IPS DF 6.9 (cell line): ENCODE data around the gene UQCC2.

ENCODE experiments used
- DNase-seq: peaks from one replicate; pipeline ENCODE4 v3.0.0-alpha.2; 2013; ENCODE audit warnings: low read depth, low spot score
- H3K27ac ChIP-seq: one replicate; pipeline ENCODE4 v1.5.1; 2013; ENCODE audit warnings: low read length, control low read depth
- H3K27me3 ChIP-seq: 2 replicates; pipeline ENCODE4 v1.6.1; 2013; ENCODE audit warnings: mild to moderate bottlenecking, low read length; ENCODE audit not compliant: control insufficient read depth, insufficient read depth
- H3K36me3 ChIP-seq: 2 replicates; pipeline ENCODE4 v1.6.1; 2013; ENCODE audit warnings: low read length; ENCODE audit not compliant: control insufficient read depth, insufficient read depth
- H3K4me1 ChIP-seq: 2 replicates; pipeline ENCODE4 v1.6.1; 2013; ENCODE audit warnings: low read length; ENCODE audit not compliant: control insufficient read depth, insufficient read depth
- H3K4me3 ChIP-seq: 2 replicates; pipeline ENCODE4 v1.5.1; 2013; ENCODE audit warnings: mild to moderate bottlenecking, low read length
- H3K9me3 ChIP-seq: 2 replicates; pipeline ENCODE4 v1.6.1; 2013; ENCODE audit warnings: low read length, inconsistent platforms; ENCODE audit not compliant: control insufficient read depth, insufficient read depth
- WGBS: extraction: QIAGEN DNeasy Blood & Tissue Kit; methylation state at CpG from one replicate; pipeline ENCODE4 v1.1.7; 2013; ENCODE audit warnings: mixed read lengths, missing lambda C conversion rate; ENCODE audit not compliant: insufficient read length, insufficient coverage; 5-methylcytosine and 5-hydroxymethylcytosine counted together

Gene UQCC2

DNA sequence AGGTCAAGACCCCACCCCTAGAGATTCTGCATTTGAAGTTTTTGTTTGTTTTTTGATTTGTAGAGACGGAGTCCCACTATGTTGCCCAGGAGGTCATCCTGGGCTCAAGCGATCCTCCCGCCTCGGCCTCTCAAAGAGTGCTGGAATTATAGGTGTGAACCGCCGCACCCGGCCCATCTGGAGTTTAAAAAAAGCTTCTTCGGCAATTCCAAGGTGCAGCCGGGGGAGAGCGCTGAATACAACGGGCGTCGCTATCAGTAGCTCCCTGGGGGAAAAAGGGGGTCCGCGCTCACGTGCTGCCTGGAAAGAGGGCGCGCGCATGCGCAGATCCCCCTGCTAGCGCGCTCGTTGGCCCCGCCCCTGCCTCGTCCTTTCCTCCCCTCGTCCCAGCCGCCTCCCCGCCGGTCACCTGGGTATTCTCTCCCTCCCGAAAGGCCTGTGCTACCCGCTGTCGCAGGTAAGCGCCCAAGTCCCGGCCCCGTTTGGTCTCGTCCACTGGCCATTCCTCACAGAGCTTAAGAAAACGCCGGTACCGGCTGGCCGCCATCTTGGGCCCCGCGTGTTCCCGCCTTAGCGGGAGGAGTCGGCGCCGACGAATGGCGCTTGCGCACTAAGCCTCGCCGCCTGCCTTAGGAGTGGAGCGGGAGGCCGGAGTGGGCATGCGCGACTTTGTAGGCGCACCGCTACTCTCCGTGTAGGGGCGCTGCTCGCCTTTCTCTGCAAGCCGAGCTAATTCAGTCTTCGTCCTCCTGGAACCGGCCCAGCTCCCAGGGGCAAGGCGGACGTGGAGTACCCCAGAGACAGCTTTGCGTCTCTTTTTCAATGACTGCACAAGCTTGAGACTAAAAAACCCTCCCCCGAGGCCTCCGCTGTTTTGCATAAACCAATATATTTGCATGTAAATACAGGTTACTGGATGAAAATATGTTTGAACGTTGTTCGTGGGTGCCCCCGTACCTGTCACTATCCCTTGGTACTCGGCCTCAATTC is at the start of gene UQCC2:
UQCC2 (minus strand) TSS at position 561 of the 990 bp plus-strand sequence; CDS start at position 547, 14 bp downstream.
- DNase-seq: peak; percentile 93
- WGBS: no CpG with 5 or more reads among the region's 73 CpGs
- H3K4me3 ChIP-seq: peak within 1 kb of the TSS; percentile 88
- no peak within 1 kb of the TSS for H3K27ac ChIP-seq
- no peaks in the 10 kb centered on the region for H3K27me3 ChIP-seq
- peaks cover 5% of the 10 kb centered on the region; the same call in 1 of the 2 replicates for H3K36me3 ChIP-seq
- H3K4me1 ChIP-seq: peaks cover 3% of the 10 kb centered on the region; the same call in 1 of the 2 replicates
- no peaks in the 10 kb centered on the region for H3K9me3 ChIP-seq

DNA sequence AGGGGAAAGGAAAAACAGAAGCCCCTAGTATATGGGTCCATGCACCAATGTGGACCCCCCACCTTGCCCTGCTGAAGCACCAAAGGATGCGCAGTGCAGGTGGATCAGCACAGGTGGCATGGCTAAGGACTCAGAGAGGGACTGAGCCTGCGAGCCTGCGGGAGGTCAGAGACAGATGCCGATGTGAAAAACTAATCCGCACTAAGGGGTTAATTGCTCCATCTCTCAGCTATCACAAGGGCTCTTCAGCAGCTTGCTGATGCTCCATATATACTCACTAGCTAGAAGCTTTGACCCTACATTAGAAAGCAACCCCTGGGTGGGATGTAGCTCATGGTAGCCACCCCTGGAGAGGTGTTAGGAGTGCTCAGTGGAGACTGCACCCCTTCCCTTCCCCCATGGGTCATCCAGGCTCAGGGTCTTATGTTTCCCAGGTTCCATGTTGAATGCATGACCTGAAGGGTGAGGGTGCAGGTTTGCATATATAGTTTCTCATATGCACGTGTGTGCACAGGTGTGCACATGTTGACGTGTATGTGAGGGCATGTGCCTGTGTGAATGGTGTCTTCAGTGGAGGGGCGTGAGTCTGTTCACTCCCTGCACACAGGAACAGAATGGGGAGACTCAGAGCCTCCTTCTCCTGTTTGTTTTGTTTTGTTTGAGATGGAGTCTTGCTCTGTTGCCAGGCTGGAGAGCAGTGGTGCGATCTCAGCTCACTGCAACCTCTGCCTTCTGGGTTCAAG is 48.6 kb upstream of the UQCC2 start:
- H3K27ac ChIP-seq: no peak overlapping the region
- no peaks in the 10 kb centered on the region for H3K36me3 ChIP-seq
- H3K27me3 ChIP-seq: no peaks in the 10 kb centered on the region
- H3K4me1 ChIP-seq: no peaks in the 10 kb centered on the region
- H3K4me3 ChIP-seq: no peak overlapping the region
- WGBS: no CpG with 5 or more reads among the region's 9 CpGs
- no peak for DNase-seq
- no peaks in the 10 kb centered on the region for H3K9me3 ChIP-seq

DNA sequence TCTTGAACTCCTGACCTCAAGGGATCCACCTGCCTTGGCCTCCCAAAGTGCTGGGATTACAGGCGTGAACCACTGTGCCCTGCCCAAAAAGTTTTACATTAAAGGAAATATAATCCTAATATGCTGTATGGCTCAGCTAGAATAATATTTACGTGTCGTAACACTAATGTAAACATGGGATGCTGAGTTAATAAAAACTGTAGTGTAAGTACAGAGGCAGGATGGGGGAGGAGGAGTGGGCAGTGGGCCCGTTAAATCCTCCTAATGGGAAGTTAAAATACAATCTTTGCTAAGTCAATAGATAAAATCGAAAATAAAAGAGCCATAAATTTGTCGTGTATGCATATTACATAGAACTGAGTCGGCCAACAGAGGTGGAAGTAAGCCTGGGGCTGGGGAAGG is 47.3 kb upstream of the UQCC2 start:
- Histone ChIP-seq H3K27ac (no peak overlapping the region), H3K27me3 (no peaks in the 10 kb centered on the region), H3K4me1 (no peaks in the 10 kb centered on the region), H3K36me3 (no peaks in the 10 kb centered on the region), H3K9me3 (no peaks in the 10 kb centered on the region), H3K4me3 (no peak overlapping the region)
- WGBS: no CpG with 5 or more reads among the region's 7 CpGs
- DNase-seq: no peak

DNA sequence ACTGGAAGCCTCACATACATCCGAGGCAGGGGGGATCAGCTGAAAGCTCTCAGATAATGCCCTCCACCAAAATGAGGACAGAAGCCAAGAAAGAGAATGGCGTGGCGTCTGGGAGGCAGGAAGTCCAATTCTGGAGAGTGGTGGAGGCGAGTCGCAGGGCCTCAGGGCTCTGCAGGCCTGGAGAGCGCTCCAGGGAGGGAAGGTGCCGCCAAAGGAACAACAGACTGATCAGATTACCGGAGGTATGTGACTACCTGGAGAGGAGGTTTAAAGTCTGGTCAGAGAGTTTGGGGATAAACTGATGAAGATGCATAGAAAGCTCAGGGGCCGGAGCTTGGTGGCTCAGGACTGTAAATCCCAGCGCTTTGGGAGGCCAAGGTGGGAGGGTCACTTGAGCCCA is 46.4 kb upstream of the UQCC2 start:
- no peaks in the 10 kb centered on the region for H3K27me3 ChIP-seq
- no peak overlapping the region for H3K4me3 ChIP-seq
- no peak for DNase-seq
- H3K9me3 ChIP-seq: no peaks in the 10 kb centered on the region
- H3K4me1 ChIP-seq: no peaks in the 10 kb centered on the region
- no peaks in the 10 kb centered on the region for H3K36me3 ChIP-seq
- H3K27ac ChIP-seq: no peak overlapping the region
- no CpG with 5 or more reads among the region's 10 CpGs for WGBS

DNA sequence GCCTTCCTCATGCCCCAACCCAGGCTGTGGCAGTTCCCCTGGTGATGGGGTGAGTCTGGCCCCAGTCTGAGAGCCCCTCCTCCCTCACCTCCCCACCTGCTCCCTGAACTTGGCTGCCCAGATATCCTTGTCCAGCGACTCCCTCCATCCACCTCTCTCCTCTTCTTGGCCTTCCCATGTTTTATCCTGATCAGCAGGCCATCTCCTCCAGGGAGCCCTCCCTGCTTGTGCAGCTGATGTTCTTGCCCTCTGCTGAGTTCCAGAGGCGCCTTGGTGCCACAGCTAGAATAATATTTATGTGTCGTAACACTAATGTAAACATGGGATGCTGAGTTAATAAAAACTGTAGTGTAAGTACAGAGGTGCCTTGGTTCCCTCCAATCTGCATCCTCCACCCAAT is 45.6 kb upstream of the UQCC2 start:
- Histone ChIP-seq H3K36me3 (no peaks in the 10 kb centered on the region), H3K27ac (no peak overlapping the region), H3K4me3 (no peak overlapping the region), H3K4me1 (no peaks in the 10 kb centered on the region), H3K9me3 (no peaks in the 10 kb centered on the region), H3K27me3 (no peaks in the 10 kb centered on the region)
- WGBS: no CpG with 5 or more reads among the region's 3 CpGs
- no peak for DNase-seq

DNA sequence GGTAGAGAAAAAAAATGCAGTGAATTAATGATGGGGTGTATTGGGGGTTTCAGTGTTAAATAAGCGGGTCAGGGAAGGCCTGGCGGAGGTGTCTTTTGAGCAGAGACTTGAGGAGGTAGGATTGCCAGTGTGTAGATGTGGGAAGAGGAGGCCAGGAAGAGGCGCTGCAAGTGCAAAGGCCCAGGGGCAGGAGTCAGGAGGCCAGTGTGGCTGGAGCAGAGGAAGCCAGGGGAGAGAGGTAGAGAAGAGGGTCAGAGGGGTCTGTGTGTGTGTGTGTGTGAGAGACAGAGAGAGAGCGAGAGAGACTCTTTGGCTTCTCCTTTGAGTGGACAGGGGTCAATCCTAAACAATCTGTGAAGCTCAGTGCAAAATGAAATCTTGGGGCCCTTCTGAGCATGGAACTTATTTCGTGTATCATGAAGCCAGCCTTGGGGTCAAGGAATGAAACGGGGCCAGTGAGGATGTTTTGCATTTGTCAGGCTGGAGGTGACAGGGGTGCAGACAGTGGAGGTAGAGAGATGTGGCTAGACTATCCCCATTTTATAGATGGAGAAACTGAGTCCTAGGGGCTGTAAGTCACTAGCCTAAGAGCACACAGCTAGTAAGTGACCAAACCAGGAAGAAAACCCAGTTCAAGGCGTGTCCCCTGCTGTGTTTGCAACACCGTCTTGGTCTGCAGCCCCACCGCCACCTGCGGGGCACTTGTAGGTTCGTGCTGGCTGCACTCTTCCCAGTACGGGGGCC is 44.9 kb upstream of the UQCC2 start:
- Histone ChIP-seq H3K27ac (no peak overlapping the region), H3K9me3 (no peaks in the 10 kb centered on the region), H3K36me3 (no peaks in the 10 kb centered on the region), H3K4me1 (no peaks in the 10 kb centered on the region), H3K27me3 (no peaks in the 10 kb centered on the region), H3K4me3 (no peak overlapping the region)
- WGBS: no CpG with 5 or more reads among the region's 12 CpGs
- no peak for DNase-seq

DNA sequence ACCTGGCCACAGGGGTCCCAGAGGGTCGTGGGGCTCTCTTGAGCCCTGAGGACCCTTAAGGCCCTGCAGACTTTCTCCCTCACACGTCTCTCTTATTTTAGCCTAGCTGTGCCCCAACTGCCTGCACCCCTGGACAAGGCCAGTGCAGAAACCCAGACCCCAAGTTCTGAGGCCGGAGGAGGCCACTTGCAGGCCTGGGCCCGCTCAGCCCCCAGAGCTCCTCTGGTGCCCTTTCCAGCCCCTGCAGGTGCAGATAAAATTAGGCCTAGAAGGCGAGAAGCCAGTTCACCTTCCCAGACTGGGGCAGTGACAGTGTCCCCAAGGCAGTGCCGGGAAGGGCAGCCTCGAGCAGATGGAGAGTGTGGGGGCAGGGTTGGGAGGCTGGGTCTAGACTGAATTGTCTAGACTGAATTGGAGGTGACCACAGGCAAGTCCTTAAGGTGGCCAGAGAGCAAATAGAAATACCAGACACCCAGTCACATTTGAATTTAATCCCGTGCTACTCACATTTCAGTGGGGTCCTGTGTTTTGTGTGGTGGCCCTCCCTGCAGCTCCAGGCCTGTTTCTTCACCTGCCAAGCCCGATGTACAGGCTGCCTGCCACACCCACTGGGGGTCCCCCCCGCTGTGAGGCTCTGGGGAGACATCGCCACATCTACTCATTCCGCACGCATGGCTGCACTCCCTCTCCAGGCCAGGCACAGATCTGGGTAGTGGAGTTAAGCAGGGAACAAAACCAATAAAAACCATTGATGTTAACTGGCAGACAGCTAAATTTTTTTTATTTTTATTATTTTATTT is 43.8 kb upstream of the UQCC2 start:
- H3K4me1 ChIP-seq: no peaks in the 10 kb centered on the region
- H3K9me3 ChIP-seq: no peaks in the 10 kb centered on the region
- H3K27me3 ChIP-seq: no peaks in the 10 kb centered on the region
- WGBS: no CpG with 5 or more reads among the region's 13 CpGs
- H3K4me3 ChIP-seq: no peak overlapping the region; the same call in 1 of the 2 replicates
- no peaks in the 10 kb centered on the region for H3K36me3 ChIP-seq
- no peak overlapping the region for H3K27ac ChIP-seq
- no peak for DNase-seq

DNA sequence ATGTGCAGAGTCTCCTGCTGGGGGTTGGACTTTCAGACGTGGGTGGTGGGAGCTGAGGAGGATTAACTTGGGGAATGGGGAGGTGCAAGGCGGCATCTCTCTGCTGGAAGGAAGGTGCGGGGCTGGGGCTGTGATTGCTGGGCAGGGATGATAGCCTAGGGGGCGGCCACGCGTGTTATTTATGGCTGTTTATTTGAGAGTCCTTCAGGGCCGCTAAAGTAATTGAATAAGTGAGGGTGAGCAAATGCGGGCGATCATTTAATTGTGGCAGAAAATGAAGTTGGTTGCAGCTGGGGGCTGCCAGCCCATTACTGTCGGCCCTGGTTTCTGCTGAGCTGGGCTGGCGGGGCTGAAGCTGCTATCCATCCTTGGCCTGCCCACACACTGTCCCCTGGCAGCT is 42.7 kb upstream of the UQCC2 start:
- no peaks in the 10 kb centered on the region for H3K9me3 ChIP-seq
- WGBS: no CpG with 5 or more reads among the region's 11 CpGs
- no peaks in the 10 kb centered on the region for H3K36me3 ChIP-seq
- no peaks in the 10 kb centered on the region for H3K4me1 ChIP-seq
- no peak for DNase-seq
- no peak overlapping the region for H3K27ac ChIP-seq
- H3K27me3 ChIP-seq: no peaks in the 10 kb centered on the region
- no peak overlapping the region for H3K4me3 ChIP-seq

DNA sequence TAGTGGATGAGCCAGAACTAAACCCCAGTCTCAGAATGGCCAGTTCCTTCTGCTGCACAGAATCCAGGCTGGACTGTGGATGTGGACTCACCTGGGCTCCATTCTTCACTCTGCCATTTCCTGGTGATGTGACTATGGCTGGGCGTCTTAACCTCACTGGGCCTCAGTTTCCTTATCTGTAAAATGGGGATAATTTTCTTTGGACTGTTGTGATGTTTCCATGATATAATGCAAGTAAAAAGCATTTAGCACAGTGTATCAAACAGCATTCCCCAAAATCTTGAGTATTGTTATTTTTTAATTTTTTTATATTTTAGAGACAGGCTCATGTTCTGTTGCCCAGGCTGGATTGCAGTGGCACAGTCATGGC is 41.1 kb upstream of the UQCC2 start:
- no peak overlapping the region for H3K27ac ChIP-seq
- H3K4me3 ChIP-seq: no peak overlapping the region
- H3K4me1 ChIP-seq: 0 out of 2 replicates have a peak, but pooled peaks cover 3% of the 10 kb centered on the region
- no peaks in the 10 kb centered on the region for H3K36me3 ChIP-seq
- no CpG with 5 or more reads among the region's 1 CpG for WGBS
- no peaks in the 10 kb centered on the region for H3K9me3 ChIP-seq
- no peak for DNase-seq
- H3K27me3 ChIP-seq: no peaks in the 10 kb centered on the region
